Astrocyte of the hippocampus (primary cell): Measurements from ENCODE around the gene EFNA5.

Experiments
- DNase-seq: peaks from one replicate; pipeline ENCODE4 v3.0.0; 2011; ENCODE audit warnings: low read depth, low spot score

Gene EFNA5

GRCh38 chr5:107673039-107673367 lies 2.3 kb upstream of the EFNA5 start:
- DNase-seq, result no peak

GRCh38 chr5:107672211-107673038 lies 1.7 kb upstream of the EFNA5 start:
- peak; percentile 93 for DNase-seq

DNA sequence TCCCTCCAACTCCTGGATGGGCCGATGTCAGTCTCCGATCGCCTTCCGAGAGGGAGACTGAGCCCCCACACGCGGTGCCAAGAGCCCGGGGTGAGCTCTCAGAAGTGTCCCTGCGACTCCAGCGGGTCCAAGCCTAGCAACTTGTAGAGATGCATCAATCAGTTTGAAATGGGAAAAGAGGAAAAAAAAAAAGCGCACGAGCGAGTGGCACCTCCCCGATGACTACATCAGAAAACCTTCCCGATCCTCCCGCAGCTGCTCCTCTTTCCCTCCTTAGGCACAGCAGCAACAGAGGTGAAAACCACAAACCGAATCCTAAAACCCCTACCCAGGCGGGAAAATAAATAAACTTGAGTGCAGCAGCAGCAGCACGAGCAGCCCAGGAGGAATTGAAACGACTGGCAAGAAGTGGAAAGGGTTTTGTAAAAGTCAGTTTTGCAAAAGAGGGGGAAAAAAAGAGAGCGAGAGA lies 1.0 kb upstream of the EFNA5 start:
- DNase-seq, result peak; percentile 67

GRCh38 chr5:107670087-107670931 lies 428 bp downstream of the EFNA5 start:
- peak; percentile 70 for DNase-seq

DNA sequence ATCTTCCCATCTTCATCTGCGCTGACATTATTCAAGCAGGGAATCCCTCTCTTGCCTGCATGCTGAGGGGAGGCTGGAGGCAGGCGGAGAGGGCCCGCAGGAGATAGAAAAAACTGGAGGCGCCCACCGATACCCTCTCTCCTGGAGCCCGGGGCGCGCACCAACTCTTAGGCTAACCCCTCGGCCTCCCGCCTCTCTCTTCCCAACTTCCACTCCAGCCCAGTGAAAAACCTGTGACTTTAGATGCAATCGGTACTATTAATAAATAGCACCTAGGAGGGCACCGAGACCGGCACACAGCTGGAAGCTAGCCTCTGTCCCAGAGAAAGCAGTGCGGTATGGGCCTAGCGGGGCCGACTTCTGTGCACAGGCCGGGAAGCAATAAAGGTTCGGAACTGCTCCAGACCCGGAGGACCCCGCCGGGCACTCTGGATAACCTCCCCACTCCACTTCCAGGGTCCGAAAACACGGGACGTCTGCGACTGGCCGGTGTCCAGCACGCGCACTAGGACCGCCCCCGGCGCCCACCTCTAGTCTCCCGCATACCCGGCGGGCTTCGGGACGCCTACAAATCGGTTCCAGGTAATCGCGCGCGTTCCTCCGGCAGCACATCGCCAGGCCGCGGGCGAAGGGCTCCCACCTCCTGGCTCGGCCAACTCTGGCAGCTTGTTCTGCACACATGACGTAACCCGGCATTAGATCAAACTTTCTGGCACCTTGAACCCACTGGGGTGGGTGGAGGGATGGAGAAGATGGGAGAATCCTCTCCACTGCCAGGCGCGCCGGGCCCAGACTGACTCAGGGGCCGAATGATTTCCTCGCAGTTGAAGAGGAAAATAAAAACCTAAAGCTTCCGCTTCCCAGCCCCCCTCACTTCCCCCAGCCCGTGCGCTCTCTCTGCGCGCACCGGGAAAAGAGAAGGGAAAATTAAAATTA lies 1.4 kb downstream of the EFNA5 start:
- DNase-seq, result peak; percentile 64

- DNase-seq, result peak; percentile 26
These were observed 2.3 kb downstream of the EFNA5 start for GRCh38 chr5:107668154-107669095.

DNA sequence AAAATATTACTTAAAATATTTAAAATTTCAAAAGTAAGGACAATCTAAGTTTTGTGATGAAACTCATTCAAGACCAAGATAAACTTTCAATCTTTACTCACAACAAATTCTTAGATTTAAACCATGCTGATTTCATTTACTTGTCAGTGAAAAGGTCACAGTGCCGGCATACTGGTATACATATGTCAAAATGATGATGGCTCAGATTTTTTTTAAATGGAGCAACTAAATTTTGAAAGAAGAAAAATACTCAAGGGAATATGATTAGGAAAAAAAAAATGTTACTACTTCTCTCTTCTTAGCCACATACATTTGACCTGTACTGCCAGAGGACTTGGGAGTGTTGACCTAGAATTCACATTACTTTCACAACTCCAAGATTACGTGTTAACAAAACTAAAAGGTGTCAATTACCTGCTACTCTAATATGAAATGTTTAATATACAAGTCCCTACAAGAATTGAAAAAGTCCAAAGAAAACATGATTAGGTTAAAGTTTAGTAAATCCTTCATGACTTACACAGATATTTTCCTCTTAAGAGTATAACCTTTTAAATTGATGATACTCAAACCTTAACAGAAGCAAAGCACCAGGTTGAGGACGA lies 4.6 kb downstream of the EFNA5 start:
- DNase-seq, result no peak

DNA sequence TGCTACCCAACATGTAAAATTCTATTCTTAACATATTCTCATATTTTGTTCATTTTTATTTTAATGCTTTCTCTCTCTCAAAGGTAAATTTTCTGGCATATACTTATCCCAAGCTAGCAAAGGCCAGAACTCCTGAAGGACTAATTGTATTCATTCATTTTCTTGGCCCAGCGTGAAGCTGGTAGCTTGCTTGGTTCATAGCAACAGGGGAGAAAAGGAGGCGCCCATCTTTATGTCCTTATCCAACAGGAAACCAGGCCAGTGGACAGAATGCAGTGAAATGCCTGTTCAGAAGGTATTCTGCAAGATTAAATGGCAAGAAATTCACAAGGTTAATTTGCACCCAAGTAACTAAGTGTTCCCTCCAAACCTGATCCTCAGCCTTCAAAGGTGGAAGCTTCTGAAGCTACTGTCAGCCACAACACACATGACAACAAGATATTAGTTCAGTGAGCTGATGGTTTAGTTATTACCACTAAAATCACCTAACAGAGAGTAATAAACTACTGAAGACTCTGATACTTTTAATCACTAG lies 5.6 kb downstream of the EFNA5 start:
- no peak for DNase-seq

DNA sequence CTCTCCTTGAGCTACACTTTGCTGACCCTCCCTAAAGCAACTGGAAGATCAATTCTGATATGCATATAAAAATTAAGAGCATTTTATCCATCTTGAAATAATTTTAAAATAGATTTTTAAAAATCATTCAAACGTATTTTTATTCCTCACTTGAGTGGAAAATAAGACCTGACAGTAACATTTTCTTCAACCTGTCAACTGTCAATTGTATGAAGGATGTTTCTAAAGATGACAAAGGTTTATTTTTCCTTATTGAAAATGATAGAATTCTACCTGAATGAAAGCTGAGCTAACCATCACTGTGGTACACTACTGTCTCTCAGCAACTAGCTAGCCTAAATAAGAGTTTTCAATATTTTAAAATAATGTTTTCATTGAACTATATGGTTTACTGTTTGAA lies 7.0 kb downstream of the EFNA5 start:
- DNase-seq, result no peak

GRCh38 chr5:107661650-107662044 lies 9.1 kb downstream of the EFNA5 start:
- no peak for DNase-seq

GRCh38 chr5:107661038-107661649 lies 9.6 kb downstream of the EFNA5 start:
- no peak for DNase-seq

- DNase-seq, result no peak
These were observed 12.2 kb downstream of the EFNA5 start for GRCh38 chr5:107658528-107658927.

DNA sequence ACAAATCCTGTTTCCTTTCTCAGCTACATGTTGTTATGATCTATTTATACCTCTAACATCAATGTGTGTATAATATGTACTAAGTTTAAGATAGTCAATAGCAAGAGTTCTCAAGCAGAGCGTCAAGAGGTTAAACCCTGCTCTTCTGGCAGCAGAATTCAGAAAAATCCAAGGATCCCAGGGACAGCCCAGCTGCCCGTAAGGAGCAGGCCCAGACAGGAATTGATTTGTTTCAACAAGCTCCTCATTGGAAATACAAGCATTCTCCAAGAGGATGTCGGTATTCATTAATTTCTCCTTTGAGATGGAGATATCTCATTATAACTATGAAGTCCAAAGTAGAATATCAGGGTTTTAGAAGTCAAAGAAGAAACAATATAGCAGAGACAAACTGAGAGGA lies 14.9 kb downstream of the EFNA5 start:
- DNase-seq, result no peak

DNA sequence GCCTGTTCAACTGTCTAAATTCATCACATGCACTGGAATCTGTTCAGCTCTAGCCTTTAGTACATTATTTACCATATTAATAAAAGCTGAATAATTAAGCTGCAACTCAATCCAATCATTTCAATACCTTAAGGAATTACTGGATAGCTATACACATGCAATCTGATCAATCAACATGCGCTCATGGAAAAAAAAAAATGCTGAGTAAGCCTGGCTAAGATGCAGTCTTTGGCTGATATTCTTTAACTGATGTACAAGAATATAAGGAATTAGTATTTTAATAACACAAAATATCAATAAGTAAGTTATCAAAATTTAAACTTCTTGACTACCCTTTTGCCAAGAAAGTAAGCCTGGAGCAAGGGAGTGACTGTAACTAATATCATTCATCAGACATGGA lies 15.9 kb downstream of the EFNA5 start:
- DNase-seq, result no peak

GRCh38 chr5:107653685-107654084 lies 17.1 kb downstream of the EFNA5 start:
- DNase-seq, result no peak

GRCh38 chr5:107652839-107653607 lies 17.7 kb downstream of the EFNA5 start:
- peak; percentile 36 for DNase-seq

DNA sequence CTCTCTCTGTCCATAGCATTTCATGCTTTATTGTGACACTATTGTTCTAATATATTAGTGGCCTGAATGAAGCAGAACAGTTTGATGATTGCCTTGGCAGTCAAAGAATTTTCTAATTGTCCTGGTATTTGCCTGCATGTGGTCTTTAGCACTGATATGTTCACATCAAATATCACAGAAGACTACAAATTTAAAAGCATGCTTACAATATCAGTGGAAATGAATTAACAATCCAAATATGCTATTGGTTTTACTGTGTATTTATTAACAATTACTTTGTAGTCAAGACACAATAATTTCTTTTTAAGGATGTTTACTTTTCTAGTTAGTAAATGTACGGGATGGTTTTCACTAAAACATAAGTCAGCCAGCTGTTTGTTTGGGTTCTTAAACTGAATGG lies 18.3 kb downstream of the EFNA5 start:
- no peak for DNase-seq

DNA sequence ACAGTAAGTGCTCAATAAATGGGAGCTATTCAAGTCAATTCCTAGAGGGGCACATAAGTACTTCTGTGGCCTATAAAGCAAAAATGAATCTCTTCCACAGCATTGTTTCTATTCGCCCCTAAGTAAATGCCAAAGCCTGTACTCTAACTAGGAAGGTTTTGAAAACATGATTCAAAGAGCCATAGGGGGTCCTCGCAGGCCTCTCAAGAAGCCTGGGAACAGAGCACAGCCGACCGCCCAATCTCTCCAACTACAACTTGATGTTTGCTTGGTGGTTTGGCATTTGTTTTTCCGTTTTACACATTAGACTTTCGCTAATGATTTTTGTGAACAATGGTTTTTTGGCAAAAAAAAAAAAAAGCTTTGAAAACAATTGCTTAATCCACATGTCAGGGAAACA lies 19.4 kb downstream of the EFNA5 start:
- no peak for DNase-seq

GRCh38 chr5:107646418-107646817 lies 24.3 kb downstream of the EFNA5 start:
- no peak for DNase-seq
